Right lobe of liver (tissue), 6 donors: ENCODE results near the gene SCAMP4. TPM values are rescaled to one million over a fixed set of nuclear protein-coding genes. Genes with fewer than 3 reads are reported as not detected.
A peak's percentile ranks its signal among the peaks of the same experiment; 100 is the strongest.

ENCODE experiments used
- ATAC-seq, 4 donors: fragments of 200-7000 bp; cut with Tn5 transposase; one replicate each; pipeline ENCODE4 v1.9.1; 2020; ENCODE audit warnings: mild to moderate bottlenecking in 4 of 4, moderate library complexity in 4 of 4
- DNase-seq, 3 donors: peaks; one replicate each; pipeline ENCODE4 v3.0.0-alpha.2; 2020
- H3K27ac ChIP-seq, 3 donors: fragments of 200-600 bp; one replicate each; pipeline ENCODE4 v1.8.0; 2022
- H3K27me3 ChIP-seq, 2 donors: fragments of 200-600 bp; one replicate each; pipeline ENCODE4 v1.8.0; 2022
- H3K36me3 ChIP-seq, 4 donors: fragments of 200-600 bp; sonication (generic) in 1 of 4; one replicate each; pipeline versions ENCODE4 v1.5.1 to v1.8.0; 2017 to 2022; ENCODE audit warnings: control low read depth in 1 of 4
- H3K4me1 ChIP-seq, 4 donors: fragments of 200-600 bp; sonication (generic) in 1 of 4; one replicate each; pipeline versions ENCODE4 v1.5.1 to v1.8.0; 2017 to 2022; ENCODE audit warnings: control low read depth in 1 of 4
- H3K4me3 ChIP-seq, 3 donors: fragments of 200-600 bp; one replicate each; pipeline ENCODE4 v1.8.0; 2022
- H3K9me3 ChIP-seq, 4 donors: fragments of 200-600 bp; sonication (generic) in 1 of 4; one replicate each; pipeline versions ENCODE4 v1.5.1 to v1.8.0; 2017 to 2022; ENCODE audit warnings: control low read depth in 1 of 4
- CTCF ChIP-seq, 4 donors: fragments of 200-600 bp in 3 of 4; fragments of 450-650 bp in 1 of 4; IDR thresholded peaks; one replicate each; pipeline versions ENCODE4 v1.5.1 to v1.8.0; 2016 to 2022; ENCODE audit warnings: antibody characterized with exemption in 4 of 4, mild to moderate bottlenecking in 2 of 4
- POLR2A ChIP-seq: fragments of 450-650 bp; IDR thresholded peaks from one replicate; pipeline ENCODE4 v1.6.1; 2017; ENCODE audit warnings: antibody characterized with exemption, mild to moderate bottlenecking
- WGBS: methylation state at CpG from one replicate; pipeline ENCODE4 v1.1.6; 2018; ENCODE audit warnings: low coverage, low lambda C conversion rate; ENCODE audit not compliant: insufficient coverage; ENCODE audit errors: missing lambda C conversion rate; 5-methylcytosine and 5-hydroxymethylcytosine counted together
- intact Hi-C, 2 donors: fragments of 100-400 bp; cut with DNase I; formaldehyde crosslinking; loops; one replicate each; pipeline versions ENCODE4 v1.11.2 to v1.14.1; 2022
- total RNA-seq, 6 experiments: library from RNA; depleted of rRNA in 2 of 6; stranded (reverse); fragments of >200 nt in 2 of 6; fragmentation: NEBNext Ultra II Directional in 3 of 6; extraction: Animal tissue kit (Norgen Biotek cat#: 25700) in 3 of 6; gene quantifications; one replicate each; pipeline versions ENCODE4 v1.1.0 to v1.2.4, GENCODE V29; 2016 to 2023
- donor health status: DM: no; HTN: yes; CAD: no.
- donor health status: DM: no; HTN: no; CAD: no.
- donor health status: DM: no; HTN: no; CAD: no.
- donor health status: DM: no; HTN: yes; CAD: no.
- donor health status: DM: no; HTN: yes; CAD: no.

Gene SCAMP4
- total RNA-seq, 6 experiments from 2014 or later, result 22.1 to 60.6 (median 24.4) TPM

GRCh38 chr19:1943661-1944087, 38.5 kb downstream of the SCAMP4 start:
- Histone ChIP-seq H3K4me1 (peaks cover 0 to 6% (median 2%) of the 10 kb centered on the region in 4 donors), H3K9me3 (no peaks in the 10 kb centered on the region), H3K27ac (no peak overlapping the region), H3K36me3 (no peaks in the 10 kb centered on the region), H3K4me3 (no peak overlapping the region), H3K27me3 (no peaks in the 10 kb centered on the region)
- ATAC-seq, result no peak
- intact Hi-C loops, result no loop called here
- DNase-seq, result no peak
- WGBS, result 60% methylated on average over 1 of the region's 22 CpGs
- TF ChIP-seq POLR2A (no peak), CTCF (IDR thresholded peaks at IDR 0.05) (no peak)

- Histone ChIP-seq H3K27me3 (no peaks in the 10 kb centered on the region), H3K9me3 (no peaks in the 10 kb centered on the region), H3K27ac (no peak overlapping the region), H3K4me3 (no peak overlapping the region), H3K4me1 (peaks cover 0 to 6% (median 2%) of the 10 kb centered on the region in 4 donors), H3K36me3 (no peaks in the 10 kb centered on the region)
- TF ChIP-seq CTCF (IDR thresholded peaks at IDR 0.05) (no peak), POLR2A (no peak)
- ATAC-seq (no peak), DNase-seq (peak in 1 of 3 donors; percentile 55)
- intact Hi-C loops, result no loop called here
- 74% methylated on average over 11 of the region's 42 CpGs for WGBS
These were observed 39.1 kb downstream of the SCAMP4 start for GRCh38 chr19:1944088-1944915.

- ATAC-seq (no peak), DNase-seq (no peak)
- WGBS, result 100% methylated on average over 2 of the region's 30 CpGs
- H3K27me3 ChIP-seq, result no peaks in the 10 kb centered on the region
- no peak for TF ChIP-seq POLR2A
- TF ChIP-seq CTCF (IDR thresholded peaks at IDR 0.05), result no peak
- no peaks in the 10 kb centered on the region for H3K36me3 ChIP-seq
- H3K4me3 ChIP-seq, result no peak overlapping the region
- H3K27ac ChIP-seq, result no peak overlapping the region
- H3K4me1 ChIP-seq, result peaks cover 0 to 4% (median 1%) of the 10 kb centered on the region in 4 donors
- H3K9me3 ChIP-seq, result no peaks in the 10 kb centered on the region
- intact Hi-C loops, result loop anchor here in 1 of 2 donors (5.0 kb wide), 1 partner anchor 67 kb away; no protein-coding TSS in a partner anchor
These were observed 39.8 kb downstream of the SCAMP4 start for GRCh38 chr19:1944916-1945561.

- H3K27me3 ChIP-seq, result no peaks in the 10 kb centered on the region
- no peaks in the 10 kb centered on the region for H3K36me3 ChIP-seq
- DNase-seq, result peak in 1 of 3 donors; percentile 58
- no peaks in the 10 kb centered on the region for H3K4me1 ChIP-seq
- no peaks in the 10 kb centered on the region for H3K9me3 ChIP-seq
- ATAC-seq, result peak in 2 of 4 donors; percentile 4 to 43
- intact Hi-C loops, result loop anchor here in 1 of 2 donors (5.0 kb wide), 1 partner anchor 66 kb away; no protein-coding TSS in a partner anchor
- H3K27ac ChIP-seq, result no peak overlapping the region
- no peak for TF ChIP-seq POLR2A
- TF ChIP-seq CTCF (IDR thresholded peaks at IDR 0.05), result peak; percentile 32 to 51 (median 42)
- H3K4me3 ChIP-seq, result no peak overlapping the region
- WGBS, result 44% methylated on average over 9 of the region's 18 CpGs
These were observed 40.7 kb downstream of the SCAMP4 start for GRCh38 chr19:1945899-1946298.
